Measurements from ENCODE around the gene NEURL1.
"Not testable (repeated sequence)": the region's sequence is repeated elsewhere in the genome, so short reads cannot be mapped to it uniquely, and the experiment has no call there.

Gene NEURL1

DNA sequence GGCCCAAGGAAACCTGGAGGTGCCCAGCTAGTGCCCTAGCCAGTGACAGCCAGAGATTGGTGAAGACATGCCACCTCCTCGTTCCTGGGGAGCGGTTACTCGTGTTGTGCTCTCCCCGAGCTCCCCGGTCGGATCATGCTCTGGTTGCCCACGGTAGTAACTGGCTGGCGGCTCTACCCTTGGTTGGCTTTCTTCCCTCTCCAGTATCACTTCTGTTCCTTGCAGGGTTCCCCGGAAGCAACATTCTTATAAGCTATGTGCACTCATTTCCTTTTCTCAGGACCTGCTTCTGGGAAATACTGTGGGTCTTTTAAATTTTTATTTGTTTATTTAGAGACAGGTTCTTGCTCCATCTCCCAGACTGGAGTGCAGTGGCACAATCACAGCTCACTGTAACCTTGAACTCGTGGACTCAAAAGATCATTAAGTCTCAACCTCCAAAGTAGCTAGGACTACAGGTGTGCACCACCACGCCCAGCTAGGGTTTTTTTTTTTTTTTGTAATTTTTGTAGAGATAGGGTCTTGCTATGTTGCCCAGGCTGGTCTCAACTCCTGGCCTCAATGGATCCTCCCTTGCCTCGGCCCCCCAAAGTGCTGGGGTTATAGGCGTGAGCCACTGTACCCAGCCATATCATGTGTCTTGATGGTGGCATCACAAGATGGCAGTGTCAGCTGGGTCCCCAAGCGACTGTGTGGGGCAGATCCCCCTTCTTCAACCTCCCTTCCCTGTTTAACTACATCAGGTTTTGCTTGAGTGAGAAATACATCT lies 27.9 kb upstream of the NEURL1 start:
- DNase-seq (ENCODE audit: low read depth in 2 of 2): no peak

DNA sequence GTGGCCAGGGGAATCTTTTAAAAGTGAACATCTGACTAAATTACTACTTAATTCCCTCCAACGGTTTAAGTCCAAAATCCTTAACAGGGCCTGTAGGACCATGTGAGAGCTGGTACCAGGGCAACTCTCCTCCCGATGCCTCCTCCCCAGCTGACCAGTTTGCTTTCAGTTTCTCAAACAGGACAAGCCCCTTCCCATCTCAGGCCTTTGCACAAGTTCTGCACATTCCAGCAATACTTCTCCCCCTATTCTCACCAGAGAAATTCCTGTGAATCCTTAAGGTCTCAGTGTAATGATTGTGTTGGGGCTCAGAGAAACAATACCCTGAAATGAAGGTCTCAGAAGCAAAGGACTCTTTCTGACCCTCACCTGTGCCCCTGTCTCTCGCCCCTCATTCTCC lies 26.8 kb upstream of the NEURL1 start:
- DNase-seq (ENCODE audit: low read depth in 2 of 2): no peak

- DNase-seq (ENCODE audit: low read depth in 2 of 2): no peak
These were observed 26.1 kb upstream of the NEURL1 start for GRCh38 chr10:103467406-103467805.

- DNase-seq (ENCODE audit: low read depth in 2 of 2): no peak
These were observed 24.3 kb upstream of the NEURL1 start for GRCh38 chr10:103469201-103469600.

DNA sequence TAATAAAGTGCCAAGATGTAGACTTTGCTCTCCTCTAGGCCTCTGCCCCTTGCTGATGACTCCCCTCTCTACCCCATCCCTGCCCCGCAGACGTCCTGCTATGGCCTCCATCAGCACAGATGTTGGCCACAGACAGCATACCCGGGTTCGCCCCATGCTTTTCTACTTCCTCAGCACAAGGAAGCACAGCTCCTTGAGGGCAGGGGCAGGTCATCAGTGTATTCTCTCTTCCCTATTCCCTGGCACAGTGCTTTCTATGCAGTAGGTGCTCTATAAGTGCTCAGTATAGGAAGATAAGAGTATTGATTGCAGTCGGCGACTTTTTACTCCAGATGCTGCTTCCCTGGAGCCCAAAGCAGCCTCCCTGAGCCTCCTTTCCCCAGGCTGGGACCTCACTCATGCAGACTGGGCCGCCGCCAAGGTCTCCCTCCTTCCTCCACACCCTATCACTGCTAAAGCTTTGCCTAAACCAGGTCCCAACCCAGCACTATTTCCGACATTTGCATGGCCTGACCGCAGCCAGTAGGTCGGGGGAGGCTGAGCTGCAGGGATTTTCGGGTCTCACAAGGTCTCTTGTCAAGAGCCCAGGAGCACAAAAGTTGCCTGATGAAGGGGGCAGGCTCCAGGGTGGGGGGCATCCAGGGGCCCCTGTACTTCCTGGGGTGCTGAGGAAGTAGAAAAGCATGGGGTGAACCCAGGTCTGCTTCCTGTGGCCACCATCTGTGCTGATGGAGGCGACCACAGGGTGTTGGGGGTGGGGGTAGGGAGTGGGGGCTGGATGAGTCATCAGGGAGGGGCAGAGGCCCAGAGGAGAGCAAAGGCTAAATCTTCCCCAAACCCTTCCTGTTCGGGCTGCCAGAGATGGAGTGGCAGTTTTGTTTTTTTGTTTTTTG lies 22.5 kb upstream of the NEURL1 start:
- peak; percentile 20 to 34 for DNase-seq (ENCODE audit: low read depth in 2 of 2)

DNA sequence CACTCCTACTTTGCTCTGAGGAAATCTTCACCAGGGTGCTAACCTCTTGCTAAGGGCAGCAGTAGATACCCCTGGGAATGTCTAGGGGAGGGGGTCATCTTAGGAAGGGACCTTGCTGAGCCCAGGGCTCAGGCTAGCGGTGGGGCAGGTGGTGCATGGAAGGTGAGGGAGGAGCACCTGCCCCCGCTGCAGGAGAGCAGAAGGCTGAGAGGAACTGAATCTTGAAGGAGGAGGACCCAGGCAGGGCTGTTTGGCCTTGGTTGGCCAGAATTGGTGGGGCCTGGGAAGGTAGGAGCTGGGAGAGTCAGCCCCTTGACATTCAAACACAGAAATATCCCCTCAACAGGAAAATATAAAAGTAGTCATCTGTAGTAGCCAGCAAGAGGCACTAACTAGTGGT lies 21.5 kb upstream of the NEURL1 start:
- no peak for DNase-seq (ENCODE audit: low read depth in 2 of 2)

GRCh38 chr10:103473261-103473671 lies 20.2 kb upstream of the NEURL1 start:
- no peak for DNase-seq (ENCODE audit: low read depth in 2 of 2)

- DNase-seq (ENCODE audit: low read depth in 2 of 2): no peak
These were observed 19.4 kb upstream of the NEURL1 start for GRCh38 chr10:103474077-103474476.

DNA sequence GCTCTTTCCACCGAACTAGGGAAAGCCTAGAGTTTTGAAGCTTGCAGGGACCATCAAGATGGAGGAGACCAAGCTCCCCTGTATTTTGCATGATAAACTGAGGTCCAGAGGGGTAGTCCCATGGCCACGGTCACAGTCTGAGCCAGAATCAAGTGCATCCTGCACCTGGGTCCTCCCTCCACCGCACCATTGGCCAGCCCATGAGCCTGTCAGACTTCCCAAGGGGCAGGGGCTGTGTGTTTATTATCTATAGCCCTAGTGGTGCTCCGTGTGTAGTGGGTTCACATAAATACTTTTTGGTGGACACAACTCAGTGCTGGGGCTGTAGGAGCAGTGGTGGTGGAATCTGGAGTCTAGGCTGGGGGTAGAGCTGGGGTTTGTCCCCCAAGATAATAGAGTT lies 18.1 kb upstream of the NEURL1 start:
- DNase-seq (ENCODE audit: low read depth in 2 of 2): no peak

GRCh38 chr10:103476046-103476768 lies 17.3 kb upstream of the NEURL1 start:
- no peak for DNase-seq (ENCODE audit: low read depth in 2 of 2)

DNA sequence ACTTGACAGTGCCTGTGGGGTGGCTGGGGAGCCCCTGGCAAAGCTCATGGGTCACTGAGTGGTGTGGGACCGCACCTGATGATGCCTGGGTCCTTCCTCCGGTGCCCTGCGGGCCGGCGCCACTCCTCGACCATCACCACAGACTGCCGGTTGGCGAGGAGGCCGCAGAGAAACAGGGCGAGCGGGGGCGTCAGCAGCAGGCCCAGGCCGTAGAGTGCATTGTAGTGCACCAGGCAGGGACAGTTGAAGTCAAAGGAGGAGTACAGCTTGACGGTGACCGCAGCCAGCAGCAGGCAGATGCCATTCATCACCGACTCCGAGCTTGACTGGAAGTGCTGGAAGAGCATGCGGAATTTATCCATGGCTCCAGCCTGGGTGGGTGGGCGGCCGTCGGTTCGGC lies 14.8 kb upstream of the NEURL1 start:
- DNase-seq (ENCODE audit: low read depth in 2 of 2): no peak

- DNase-seq (ENCODE audit: low read depth in 2 of 2): no peak
These were observed 14.4 kb upstream of the NEURL1 start, which contains the start of gene CALHM3 for GRCh38 chr10:103479135-103479534. Gene CALHM3 (minus strand): TSS chr10:103479240. CDS start chr10:103479032, 208 bp downstream.

GRCh38 chr10:103480521-103480920 lies 13.0 kb upstream of the NEURL1 start:
- DNase-seq (ENCODE audit: low read depth in 2 of 2): no peak

- DNase-seq (ENCODE audit: low read depth in 2 of 2): no peak
These were observed 11.5 kb upstream of the NEURL1 start for GRCh38 chr10:103481974-103482531.

GRCh38 chr10:103486635-103487409 lies 6.7 kb upstream of the NEURL1 start:
- DNase-seq (ENCODE audit: low read depth in 2 of 2): not testable (repeated sequence)

- DNase-seq (ENCODE audit: low read depth in 2 of 2): no peak
These were observed 6.1 kb upstream of the NEURL1 start for GRCh38 chr10:103487410-103487708.

- no peak for DNase-seq (ENCODE audit: low read depth in 2 of 2)
These were observed 2.6 kb upstream of the NEURL1 start for GRCh38 chr10:103490986-103491314.

GRCh38 chr10:103491729-103492364 lies 1.7 kb upstream of the NEURL1 start:
- no peak for DNase-seq (ENCODE audit: low read depth in 2 of 2)

DNA sequence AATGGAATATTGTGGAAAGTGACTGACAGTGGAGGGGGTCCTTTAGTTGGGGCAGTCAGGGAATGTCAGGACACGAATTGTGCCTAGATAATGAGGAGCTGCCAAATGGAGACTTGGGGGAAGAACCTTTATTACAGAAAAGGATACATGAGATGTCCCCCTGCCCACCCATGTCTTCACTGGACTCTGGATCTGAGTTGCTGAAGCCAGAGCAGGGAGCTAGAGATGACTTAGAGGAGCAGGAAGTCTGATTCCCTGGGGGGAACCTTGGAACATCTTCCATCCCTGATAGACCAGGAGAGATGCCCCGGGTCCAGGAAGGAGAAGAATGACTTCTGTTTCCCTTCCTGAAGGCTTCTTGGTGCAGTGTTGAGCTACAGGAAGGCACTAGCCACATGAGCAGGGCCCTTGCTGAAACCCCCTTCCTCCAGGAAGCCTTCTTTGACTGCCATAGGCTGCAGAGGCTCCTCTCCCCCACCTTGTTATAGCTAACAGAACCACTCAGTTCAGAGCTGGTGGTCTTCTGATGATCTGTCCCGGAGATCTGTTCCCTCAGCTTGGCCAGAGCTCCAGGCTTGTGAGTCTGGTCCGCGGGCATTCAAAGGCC lies 747 bp upstream of the NEURL1 start:
- no peak for DNase-seq (ENCODE audit: low read depth in 2 of 2)
